ENCODE data around the gene TMEM9.
"Not testable (repeated sequence)": the region's sequence is repeated elsewhere in the genome, so short reads cannot be mapped to it uniquely, and the experiment has no call there.

TMEM9 gene

GRCh38 chr1:201173736-201174135 lies 19.5 kb upstream of the TMEM9 start:
- DNase-seq (ENCODE audit: low spot score), result no peak

- DNase-seq (ENCODE audit: low spot score), result peak; percentile 70
Observed at GRCh38 chr1:201172999-201173610, 18.8 kb upstream of the TMEM9 start.

- peak; percentile 83 for DNase-seq (ENCODE audit: low spot score)
Observed at GRCh38 chr1:201172326-201172725, 18.1 kb upstream of the TMEM9 start.

- peak; percentile 94 for DNase-seq (ENCODE audit: low spot score)
Observed at GRCh38 chr1:201171063-201172036, 17.1 kb upstream of the TMEM9 start.

GRCh38 chr1:201170533-201171062 lies 16.3 kb upstream of the TMEM9 start:
- peak; percentile 97 for DNase-seq (ENCODE audit: low spot score)

- peak; percentile 78 for DNase-seq (ENCODE audit: low spot score)
Observed at GRCh38 chr1:201169971-201170532, 15.8 kb upstream of the TMEM9 start.

- no peak for DNase-seq (ENCODE audit: low spot score)
Observed at GRCh38 chr1:201169203-201169602, 14.9 kb upstream of the TMEM9 start.

- no peak for DNase-seq (ENCODE audit: low spot score)
Observed at GRCh38 chr1:201167041-201167991, 13.0 kb upstream of the TMEM9 start.

GRCh38 chr1:201164645-201165044 lies 10.4 kb upstream of the TMEM9 start:
- no peak for DNase-seq (ENCODE audit: low spot score)

- DNase-seq (ENCODE audit: low spot score), result no peak
Observed at GRCh38 chr1:201163707-201164106, 9.4 kb upstream of the TMEM9 start.

GRCh38 chr1:201163036-201163435 lies 8.8 kb upstream of the TMEM9 start:
- DNase-seq (ENCODE audit: low spot score), result not testable (repeated sequence)

GRCh38 chr1:201157949-201158348 lies 3.7 kb upstream of the TMEM9 start:
- DNase-seq (ENCODE audit: low spot score), result no peak

- no peak for DNase-seq (ENCODE audit: low spot score)
Observed at GRCh38 chr1:201156819-201157218, 2.5 kb upstream of the TMEM9 start.

- no peak for DNase-seq (ENCODE audit: low spot score)
Observed at GRCh38 chr1:201156346-201156745, 2.1 kb upstream of the TMEM9 start.

GRCh38 chr1:201155354-201155753 lies 1.1 kb upstream of the TMEM9 start:
- no peak for DNase-seq (ENCODE audit: low spot score)

- DNase-seq (ENCODE audit: low spot score), result no peak
Observed at GRCh38 chr1:201153474-201154388, 543 bp downstream of the TMEM9 start.

- DNase-seq (ENCODE audit: low spot score), result peak; percentile 56
Observed at GRCh38 chr1:201149400-201149799, 4.9 kb downstream of the TMEM9 start.

- no peak for DNase-seq (ENCODE audit: low spot score)
Observed at GRCh38 chr1:201147396-201148015, 6.8 kb downstream of the TMEM9 start.

- DNase-seq (ENCODE audit: low spot score), result no peak
Observed at GRCh38 chr1:201146626-201147390, 7.5 kb downstream of the TMEM9 start.
